Measurements from ENCODE around the gene KRTAP10-12.

- TF ChIP-seq CTCF (IDR thresholded peaks at IDR 0.05 in 8 of 11, conservative IDR thresholded peaks at IDR 0.05 in 3 of 11) = no peak
- no peak for TF ChIP-seq POLR2A (IDR thresholded peaks at IDR 0.05)
Observed at GRCh38 chr21:44684483-44684882, 12.5 kb upstream of the KRTAP10-12 start.

All from spleen (tissue), 7 donors.